Measurements from ENCODE around the gene LRRC32. TPM values are rescaled to one million over a fixed set of nuclear protein-coding genes. Genes with fewer than 3 reads are reported as not detected.
"Not testable (repeated sequence)": the region's sequence is repeated elsewhere in the genome, so short reads cannot be mapped to it uniquely, and the experiment has no call there.

Gene LRRC32
- total RNA-seq, 4 donors from 2014 or later = 10.0 to 121 (median 17.5) TPM

DNA sequence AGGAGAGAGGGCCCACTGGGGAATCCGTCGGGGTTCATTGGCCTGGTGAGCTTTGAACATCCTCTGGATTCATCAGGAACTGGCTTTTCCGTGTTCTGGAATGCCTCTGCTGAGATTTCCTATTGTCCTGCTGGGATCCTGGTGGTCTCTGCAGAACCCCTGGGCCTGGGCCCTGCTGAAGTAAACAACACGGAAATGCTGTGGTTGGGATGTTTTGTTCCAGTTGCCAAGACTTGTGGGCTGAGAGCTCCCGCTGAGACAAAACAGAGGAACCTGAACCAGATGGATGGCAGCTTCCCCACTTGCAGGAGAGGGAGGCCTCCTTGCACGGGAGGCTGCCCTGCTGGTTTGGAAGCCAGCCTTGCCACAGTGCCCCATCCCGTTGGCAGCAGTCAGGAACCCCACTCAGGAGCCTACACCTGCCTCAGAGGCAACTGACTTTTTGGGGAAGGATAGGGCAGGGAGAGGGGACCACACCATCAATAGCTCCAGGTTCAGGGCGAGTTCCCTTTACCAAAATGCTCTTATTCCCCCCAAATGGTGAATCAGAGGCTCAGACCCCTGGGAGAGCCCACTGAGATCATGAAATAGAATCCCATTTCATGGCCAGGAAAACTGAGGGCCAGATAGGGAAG, 60.7 kb downstream of the LRRC32 start:
- H3K27ac ChIP-seq = peak overlapping the region in 1 of 2 donors; percentile 28
- H3K4me1 ChIP-seq = peaks cover 0 to 4% of the 10 kb centered on the region in 2 donors
- TF ChIP-seq, protein P1, sequence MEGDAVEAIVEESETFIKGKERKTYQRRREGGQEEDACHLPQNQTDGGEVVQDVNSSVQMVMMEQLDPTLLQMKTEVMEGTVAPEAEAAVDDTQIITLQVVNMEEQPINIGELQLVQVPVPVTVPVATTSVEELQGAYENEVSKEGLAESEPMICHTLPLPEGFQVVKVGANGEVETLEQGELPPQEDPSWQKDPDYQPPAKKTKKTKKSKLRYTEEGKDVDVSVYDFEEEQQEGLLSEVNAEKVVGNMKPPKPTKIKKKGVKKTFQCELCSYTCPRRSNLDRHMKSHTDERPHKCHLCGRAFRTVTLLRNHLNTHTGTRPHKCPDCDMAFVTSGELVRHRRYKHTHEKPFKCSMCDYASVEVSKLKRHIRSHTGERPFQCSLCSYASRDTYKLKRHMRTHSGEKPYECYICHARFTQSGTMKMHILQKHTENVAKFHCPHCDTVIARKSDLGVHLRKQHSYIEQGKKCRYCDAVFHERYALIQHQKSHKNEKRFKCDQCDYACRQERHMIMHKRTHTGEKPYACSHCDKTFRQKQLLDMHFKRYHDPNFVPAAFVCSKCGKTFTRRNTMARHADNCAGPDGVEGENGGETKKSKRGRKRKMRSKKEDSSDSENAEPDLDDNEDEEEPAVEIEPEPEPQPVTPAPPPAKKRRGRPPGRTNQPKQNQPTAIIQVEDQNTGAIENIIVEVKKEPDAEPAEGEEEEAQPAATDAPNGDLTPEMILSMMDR (IDR thresholded peaks at IDR 0.05) = no peak
- no peak for DNase-seq
- H3K27me3 ChIP-seq = no peaks in the 10 kb centered on the region
- intact Hi-C loops (cut with DNase I; ENCODE audit: low total_unique reads) = no loop called here
- H3K36me3 ChIP-seq = no peaks in the 10 kb centered on the region
- H3K9me3 ChIP-seq = no peaks in the 10 kb centered on the region
- no peak overlapping the region for H3K4me3 ChIP-seq

DNA sequence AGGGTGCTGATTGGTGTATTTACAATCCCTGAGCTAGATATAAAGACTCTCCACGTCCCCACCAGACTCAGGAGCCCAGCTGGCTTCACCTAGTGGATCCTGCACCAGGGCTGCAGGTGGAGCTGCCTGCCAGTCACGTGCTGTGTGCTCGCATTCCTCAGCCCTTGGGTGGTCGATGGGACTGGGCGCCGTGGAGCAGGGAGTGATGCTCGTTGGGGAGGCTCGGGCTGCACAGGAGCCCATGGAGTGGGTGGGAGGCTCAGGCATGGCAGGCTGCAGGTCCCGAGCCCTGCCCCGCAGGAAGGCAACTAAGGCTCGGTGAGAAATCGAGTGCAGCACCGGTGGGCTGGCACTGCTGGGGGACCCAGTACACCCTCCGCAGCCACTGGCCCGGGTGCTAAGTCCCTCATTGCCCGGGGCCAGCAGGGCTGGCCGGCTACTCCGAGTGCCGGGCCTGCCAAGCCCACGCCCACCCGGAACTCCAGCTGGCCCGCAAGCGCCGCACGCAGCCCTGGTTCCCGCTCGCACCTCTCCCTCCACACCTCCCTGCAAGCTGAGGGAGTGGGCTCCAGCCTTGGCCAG, 61.6 kb downstream of the LRRC32 start:
- H3K36me3 ChIP-seq; H3K4me3 ChIP-seq; H3K27ac ChIP-seq; DNase-seq; H3K4me1 ChIP-seq; intact Hi-C loops (cut with DNase I; ENCODE audit: low total_unique reads); H3K9me3 ChIP-seq; H3K27me3 ChIP-seq: not testable (repeated sequence)

DNA sequence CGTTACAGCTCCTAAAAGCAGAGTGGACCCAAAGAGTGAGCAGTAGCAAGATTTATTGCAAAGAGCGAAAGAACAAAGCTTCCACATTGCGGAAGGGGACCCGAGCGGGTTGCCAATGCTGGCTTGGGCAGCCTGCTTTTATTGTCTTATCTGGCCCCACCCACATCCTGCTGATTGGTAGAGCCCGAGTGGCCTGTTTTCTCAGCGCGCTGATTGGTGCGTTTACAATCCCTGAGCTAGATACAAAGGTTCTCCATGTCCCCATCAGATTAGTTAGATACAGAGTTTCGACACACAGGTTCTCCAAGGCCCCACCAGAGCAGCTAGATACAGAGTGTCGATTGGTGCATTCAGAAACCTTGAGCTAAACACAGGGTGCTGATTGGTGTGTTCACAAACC, 62.3 kb downstream of the LRRC32 start:
- H3K4me1 ChIP-seq; H3K27me3 ChIP-seq; H3K9me3 ChIP-seq; H3K4me3 ChIP-seq; H3K27ac ChIP-seq; DNase-seq; H3K36me3 ChIP-seq; intact Hi-C loops (cut with DNase I; ENCODE audit: low total_unique reads): not testable (repeated sequence)

Other genes with a start within 250 kb of the LRRC32 start
- 10 to 100 TPM; 13.2 to 43.4 (median 29.0) TPM for gene EMSY, start 225.7 kb downstream of the LRRC32 start, total RNA-seq
- 100 to 1,000 TPM in 1 of 4 donors, 10 to 100 TPM in 3; 19.4 to 108 (median 27.4) TPM for gene TSKU, start 112.6 kb upstream of the LRRC32 start, total RNA-seq
- 10 to 100 TPM in 3 of 4 donors, 1 to 10 TPM in 1; 6.5 to 58.9 (median 27.4) TPM for gene ACER3, start 190.2 kb upstream of the LRRC32 start, total RNA-seq

Measured in uterus (tissue), 4 donors.